ENCODE measurements around the gene EIF4E1B.

The EIF4E1B gene

GRCh38 chr5:176677209-176677939, 46.9 kb downstream of the EIF4E1B start:
- no peak overlapping the region for H3K4me3 ChIP-seq (ENCODE audit: low read depth, low read length)
- H3K27me3 ChIP-seq (replicated peaks), result peaks cover 32% of the 10 kb centered on the region
- no peak overlapping the region for H3K27ac ChIP-seq
- TF ChIP-seq CTCF (IDR thresholded peaks at IDR 0.05; ENCODE audit: low read depth, low read length, missing control alignments), result no peak
- no peak for DNase-seq
- H3K36me3 ChIP-seq (replicated peaks), result no peaks in the 10 kb centered on the region
- in situ Hi-C loops (cut with HindIII; ENCODE audit: low pct_ligation_motif_present, low sequenced_read_pairs), result no loop called here

- Histone ChIP-seq H3K27me3 (replicated peaks) (peaks cover 38% of the 10 kb centered on the region), H3K4me3 (ENCODE audit: low read depth, low read length) (no peak overlapping the region)
Observed at GRCh38 chr5:176678584-176678983, 48.1 kb downstream of the EIF4E1B start.

GRCh38 chr5:176679365-176680225, 49.1 kb downstream of the EIF4E1B start:
- in situ Hi-C loops (cut with HindIII; ENCODE audit: low pct_ligation_motif_present, low sequenced_read_pairs), result no loop called here
- Histone ChIP-seq H3K4me3 (ENCODE audit: low read depth, low read length) (no peak overlapping the region), H3K36me3 (replicated peaks) (no peaks in the 10 kb centered on the region), H3K27me3 (replicated peaks) (peaks cover 37% of the 10 kb centered on the region), H3K27ac (no peak overlapping the region)
- no peak for DNase-seq
- TF ChIP-seq CTCF (IDR thresholded peaks at IDR 0.05; ENCODE audit: low read depth, low read length, missing control alignments), result no peak

More at GRCh38 chr5:176678584-176678983, 48.1 kb downstream of the EIF4E1B start:
- Histone ChIP-seq H3K36me3 (replicated peaks) (no peaks in the 10 kb centered on the region), H3K27ac (no peak overlapping the region)
- in situ Hi-C loops (cut with HindIII; ENCODE audit: low pct_ligation_motif_present, low sequenced_read_pairs), result no loop called here
- no peak for DNase-seq
- TF ChIP-seq CTCF (IDR thresholded peaks at IDR 0.05; ENCODE audit: low read depth, low read length, missing control alignments), result no peak

GRCh38 chr5:176680226-176680563, 49.7 kb downstream of the EIF4E1B start:
- DNase-seq, result no peak
- Histone ChIP-seq H3K27ac (no peak overlapping the region), H3K36me3 (replicated peaks) (no peaks in the 10 kb centered on the region), H3K27me3 (replicated peaks) (peaks cover 38% of the 10 kb centered on the region), H3K4me3 (ENCODE audit: low read depth, low read length) (no peak overlapping the region)
- TF ChIP-seq CTCF (IDR thresholded peaks at IDR 0.05; ENCODE audit: low read depth, low read length, missing control alignments), result no peak
- in situ Hi-C loops (cut with HindIII; ENCODE audit: low pct_ligation_motif_present, low sequenced_read_pairs), result no loop called here

- peaks cover 38% of the 10 kb centered on the region for H3K27me3 ChIP-seq (replicated peaks)
Observed at GRCh38 chr5:176682016-176682531, 51.6 kb downstream of the EIF4E1B start.

More at GRCh38 chr5:176682016-176682531, 51.6 kb downstream of the EIF4E1B start:
- no peaks in the 10 kb centered on the region for H3K36me3 ChIP-seq (replicated peaks)
- H3K4me3 ChIP-seq (ENCODE audit: low read depth, low read length), result no peak overlapping the region
- no peak overlapping the region for H3K27ac ChIP-seq
- in situ Hi-C loops (cut with HindIII; ENCODE audit: low pct_ligation_motif_present, low sequenced_read_pairs), result no loop called here
- DNase-seq, result no peak
- TF ChIP-seq CTCF (IDR thresholded peaks at IDR 0.05; ENCODE audit: low read depth, low read length, missing control alignments), result no peak
